ENCODE results near the gene LGALS3BP.

Gene LGALS3BP

DNA sequence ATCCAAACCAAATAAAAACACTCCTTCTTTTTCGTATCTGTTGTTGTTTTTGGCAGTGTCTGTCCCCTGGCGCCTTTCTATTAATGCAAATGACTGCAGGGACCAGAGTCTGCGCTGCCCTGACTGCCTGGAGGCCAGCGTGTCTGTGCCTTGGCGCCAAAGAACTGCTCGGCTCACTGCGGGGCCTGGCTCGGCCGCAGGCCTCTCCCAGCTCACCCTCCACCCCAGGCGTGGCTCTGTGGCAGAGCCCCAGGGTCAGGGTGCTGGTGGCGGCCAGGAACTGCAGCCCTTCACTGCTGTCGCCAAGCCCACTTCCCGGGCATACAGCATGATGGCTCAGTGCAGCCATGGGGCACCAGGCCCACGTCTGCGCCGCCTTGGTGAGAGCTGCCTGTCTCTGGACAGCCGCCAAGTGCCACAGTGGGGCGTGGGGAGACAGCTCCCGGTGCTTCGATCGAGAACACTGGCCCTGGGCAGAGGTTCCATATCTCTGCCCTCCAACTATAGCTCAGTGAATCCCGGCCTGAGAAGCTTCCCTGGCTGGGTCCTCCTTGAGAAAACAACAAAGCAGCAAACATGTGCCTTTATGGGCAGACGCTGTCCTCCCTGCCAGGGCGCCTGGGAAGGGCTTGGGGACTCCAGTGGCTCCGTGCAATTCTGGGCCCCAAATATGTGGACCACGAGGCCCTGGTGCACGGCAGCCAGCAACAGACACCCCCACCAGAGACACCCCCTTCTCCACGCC lies 18.8 kb upstream of the LGALS3BP start:
- DNase-seq: peak in 1 of 2 donors; percentile 35

DNA sequence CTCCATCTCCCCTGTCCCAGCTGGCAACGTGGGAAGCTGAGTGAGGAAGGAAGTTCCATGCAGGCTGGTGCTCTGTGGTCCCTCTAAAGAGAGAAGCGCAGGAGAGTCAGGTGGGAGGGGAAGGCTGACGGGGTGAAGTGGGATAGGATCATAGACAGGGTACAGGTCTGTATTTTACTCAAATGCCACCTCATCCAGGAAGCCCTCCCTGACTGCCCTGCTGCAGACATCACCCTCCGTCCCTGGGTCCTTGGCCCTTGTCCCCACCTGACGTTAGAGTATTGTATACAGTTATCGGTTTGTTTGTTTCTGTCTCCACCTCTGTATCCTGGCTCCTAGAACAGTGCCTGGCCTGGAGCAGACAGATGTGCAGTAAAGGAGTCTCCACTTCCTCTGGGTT lies 18.2 kb upstream of the LGALS3BP start:
- DNase-seq: no peak

DNA sequence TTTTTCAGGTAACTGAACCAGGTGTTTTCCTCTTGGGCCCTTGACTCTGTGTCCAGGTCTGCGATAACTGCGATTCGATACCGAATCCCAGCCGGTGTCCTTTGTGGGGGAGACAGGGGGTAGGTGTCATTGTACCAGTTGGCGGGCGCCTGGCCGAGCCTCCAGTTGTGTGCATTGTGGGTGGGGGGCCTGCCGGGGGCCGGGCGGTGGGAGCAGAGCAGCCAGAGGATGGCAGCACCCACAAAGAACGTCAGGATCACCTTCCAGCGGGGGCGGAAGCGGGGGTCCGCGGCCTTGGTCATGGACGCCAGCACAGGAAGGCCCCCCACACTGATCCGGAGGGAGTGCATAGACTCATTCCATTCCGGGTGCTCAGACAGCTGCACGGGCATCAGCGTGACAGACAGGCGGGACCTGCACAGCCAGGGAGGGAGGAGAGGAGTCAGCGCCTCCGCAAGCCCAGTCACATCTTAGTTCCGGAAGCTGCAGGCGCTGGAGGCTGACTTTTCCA lies 17.6 kb upstream of the LGALS3BP start:
- no peak for DNase-seq

DNA sequence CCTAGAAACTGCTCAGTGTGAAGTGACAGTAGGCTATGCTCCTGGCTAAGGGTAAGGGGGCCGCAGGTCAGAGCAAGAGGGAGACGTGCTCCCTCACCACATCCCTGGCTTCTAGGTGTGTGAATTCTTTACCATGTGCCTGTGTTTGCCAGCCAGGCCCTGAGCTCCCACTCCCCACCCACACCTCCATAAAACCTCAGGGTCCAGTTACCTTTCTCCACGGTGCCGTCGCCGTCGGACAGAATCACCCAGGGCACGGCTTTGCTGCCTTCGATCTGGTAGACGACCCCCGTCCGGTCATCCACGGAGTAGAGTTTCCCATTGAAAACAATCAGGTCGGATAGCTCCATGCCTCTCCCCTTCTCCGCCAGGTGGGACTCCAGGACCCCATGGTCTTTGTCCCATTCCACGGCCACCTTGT lies 17.1 kb upstream of the LGALS3BP start:
- DNase-seq: no peak

DNA sequence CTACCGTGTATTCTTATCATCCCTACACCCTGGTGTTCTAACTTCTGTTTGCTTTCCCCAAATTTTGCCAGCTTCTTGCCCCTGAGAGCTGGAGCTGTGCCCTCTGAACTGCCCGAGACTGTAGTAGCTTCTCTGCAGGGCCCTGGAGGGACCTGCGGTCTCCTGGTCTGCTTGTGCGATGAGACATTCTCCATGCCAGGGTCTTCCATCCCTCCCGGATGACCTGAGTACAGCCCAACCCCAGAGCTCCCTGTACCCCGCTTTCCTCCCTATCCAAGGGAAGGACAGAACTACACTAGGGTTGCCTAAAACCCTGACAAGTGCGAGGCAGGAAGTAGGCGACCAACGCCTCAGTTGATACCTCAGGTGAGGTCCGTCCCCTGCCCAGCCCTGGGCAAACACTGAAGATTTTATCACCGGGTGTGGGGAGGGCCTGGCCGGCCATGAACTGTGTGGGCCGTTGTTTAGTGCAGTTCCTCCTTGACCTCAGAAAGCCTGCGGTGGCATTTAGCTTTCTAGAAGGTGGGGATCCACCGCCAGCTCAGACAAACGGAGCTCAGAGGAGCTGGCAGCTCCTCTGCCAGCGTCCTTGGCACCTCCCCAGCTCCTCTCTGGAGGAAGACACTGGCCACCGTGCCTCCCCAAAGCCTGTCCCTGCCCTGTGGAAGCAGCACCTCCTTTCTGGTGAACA lies 16.2 kb upstream of the LGALS3BP start:
- peak in 1 of 2 donors; percentile 27 for DNase-seq

DNA sequence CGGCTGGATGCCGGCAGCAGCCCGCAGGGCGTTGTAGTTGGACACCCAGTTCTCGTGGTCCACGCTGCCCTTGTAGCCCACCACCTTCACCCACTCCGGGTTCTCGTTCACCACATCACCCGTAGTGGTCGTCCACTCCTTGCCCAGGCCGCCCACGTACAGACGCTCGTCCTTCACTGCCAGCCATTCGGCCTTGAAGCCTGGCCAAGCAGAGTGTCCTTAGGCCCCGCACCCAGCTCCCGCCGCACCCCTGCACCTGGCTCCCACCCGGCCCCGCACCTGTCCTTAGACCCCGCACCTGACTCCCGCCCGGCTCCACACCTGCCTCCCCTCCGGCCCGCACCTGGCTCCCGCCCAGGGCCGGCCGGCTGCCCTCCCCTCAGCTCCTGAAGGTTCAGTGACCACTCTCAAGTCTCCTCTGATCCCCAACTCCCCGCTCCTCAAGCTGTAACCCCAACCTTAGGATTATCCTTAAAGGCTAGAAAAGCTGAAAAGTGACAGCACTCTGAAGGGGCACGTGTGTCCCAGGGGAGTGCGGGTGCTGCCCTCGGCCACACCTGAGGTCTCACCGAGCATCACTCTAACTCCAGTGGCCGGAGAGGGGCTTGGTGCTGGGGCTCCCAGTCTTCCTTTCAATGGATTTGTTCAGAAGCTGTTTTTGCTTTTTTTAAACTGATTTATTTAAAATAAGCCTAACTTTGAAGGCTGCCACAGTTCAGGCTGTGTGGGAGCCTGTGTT lies 15.5 kb upstream of the LGALS3BP start:
- no peak for DNase-seq

DNA sequence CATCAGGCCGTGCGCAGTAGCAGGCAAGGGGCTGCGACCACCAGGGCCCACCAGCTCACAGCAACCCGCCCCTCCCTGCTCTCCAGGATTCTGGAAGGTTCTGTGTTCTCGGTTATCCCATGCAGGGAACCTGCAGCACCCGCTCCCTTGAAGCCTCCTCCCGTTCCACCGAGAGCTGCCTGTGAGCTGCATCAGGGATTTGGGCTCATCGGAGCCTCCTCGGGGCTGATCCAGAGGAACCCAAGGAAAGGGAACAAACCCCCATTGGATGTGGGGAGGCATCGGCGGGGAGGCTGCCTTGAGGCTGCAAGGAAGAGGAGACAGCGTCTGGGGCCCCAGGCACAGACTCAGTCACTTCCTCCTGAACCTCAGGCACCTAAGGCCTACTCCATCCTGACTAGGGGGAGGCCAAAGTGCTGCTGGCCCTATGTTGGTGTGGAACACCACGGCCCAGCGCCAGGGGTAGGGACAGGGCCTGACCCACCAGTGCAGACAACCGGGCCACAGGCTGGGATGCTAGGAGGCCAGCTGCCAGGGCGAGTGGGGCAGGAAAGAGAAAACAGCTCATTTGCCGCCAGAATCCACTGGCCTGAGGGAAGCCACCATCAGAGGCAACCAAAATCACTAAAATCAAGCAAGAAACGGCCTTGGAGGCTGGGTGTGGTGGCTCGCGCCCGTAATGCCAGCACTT lies 14.4 kb upstream of the LGALS3BP start:
- no peak for DNase-seq

DNA sequence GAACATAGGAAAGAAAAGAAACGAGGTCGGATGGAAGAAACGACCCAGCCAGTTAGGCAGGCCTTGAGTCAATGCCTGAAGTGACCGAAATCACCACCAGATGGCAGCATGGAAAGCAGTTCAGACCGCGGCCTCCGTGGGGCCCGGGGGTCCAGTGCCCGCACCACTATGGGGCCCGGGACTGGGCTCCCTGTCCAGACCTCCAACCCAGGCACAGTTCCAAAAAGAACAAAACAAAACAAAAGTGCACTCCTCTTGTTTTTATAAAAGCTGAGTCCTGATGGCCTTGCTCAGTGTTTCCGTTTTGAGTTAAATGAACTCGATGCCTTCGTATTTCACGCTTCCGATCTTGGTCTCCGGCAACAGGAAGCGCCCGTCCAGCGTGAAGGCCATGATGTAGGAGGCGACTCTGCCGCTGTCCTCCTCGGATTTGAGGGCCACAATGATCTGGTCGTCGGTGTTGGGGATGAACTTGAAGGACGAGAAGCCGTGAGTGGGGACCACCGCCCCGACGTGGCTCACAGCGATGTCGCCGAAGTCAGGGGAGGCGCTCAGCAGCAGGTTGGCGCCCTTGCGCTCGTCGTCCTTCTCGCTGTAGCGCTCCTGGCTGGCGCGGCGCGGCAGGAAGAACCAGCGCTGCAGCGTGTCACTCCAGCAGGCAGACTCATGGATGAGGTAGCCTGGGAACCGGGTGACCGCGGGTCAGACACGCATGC lies 13.7 kb upstream of the LGALS3BP start:
- peak; percentile 20 to 28 for DNase-seq

DNA sequence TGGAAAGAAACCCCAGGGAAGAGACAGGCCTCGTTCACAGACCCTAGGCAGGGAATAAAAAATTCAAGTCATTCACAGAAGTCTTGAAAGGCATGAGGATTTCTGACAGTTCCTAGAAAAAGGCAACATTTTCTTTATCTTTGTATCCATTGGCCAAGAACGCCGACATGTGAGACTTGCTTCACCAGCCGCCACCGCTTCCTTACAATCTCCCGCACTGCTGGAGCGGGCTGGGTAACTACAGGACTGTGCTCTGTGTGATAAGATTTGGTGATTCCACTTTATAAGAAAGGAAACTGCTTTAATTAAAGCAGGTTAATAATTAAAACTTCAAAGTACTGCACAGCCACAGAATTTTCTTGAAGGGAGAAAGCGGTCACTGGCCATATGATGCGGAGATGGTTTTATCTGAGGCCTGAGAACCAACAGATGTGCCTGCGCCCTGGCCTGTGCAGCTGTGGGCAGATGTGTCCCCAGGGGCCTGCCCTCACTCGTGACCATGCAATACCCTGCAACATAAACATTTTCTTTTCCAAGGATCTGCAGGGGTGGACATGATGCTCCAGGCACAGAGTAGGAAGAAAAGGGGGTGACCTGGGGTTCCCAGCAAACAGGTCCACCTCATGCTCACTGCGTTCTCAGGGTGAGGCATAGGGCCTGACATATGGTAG lies 13.0 kb upstream of the LGALS3BP start:
- DNase-seq: no peak

DNA sequence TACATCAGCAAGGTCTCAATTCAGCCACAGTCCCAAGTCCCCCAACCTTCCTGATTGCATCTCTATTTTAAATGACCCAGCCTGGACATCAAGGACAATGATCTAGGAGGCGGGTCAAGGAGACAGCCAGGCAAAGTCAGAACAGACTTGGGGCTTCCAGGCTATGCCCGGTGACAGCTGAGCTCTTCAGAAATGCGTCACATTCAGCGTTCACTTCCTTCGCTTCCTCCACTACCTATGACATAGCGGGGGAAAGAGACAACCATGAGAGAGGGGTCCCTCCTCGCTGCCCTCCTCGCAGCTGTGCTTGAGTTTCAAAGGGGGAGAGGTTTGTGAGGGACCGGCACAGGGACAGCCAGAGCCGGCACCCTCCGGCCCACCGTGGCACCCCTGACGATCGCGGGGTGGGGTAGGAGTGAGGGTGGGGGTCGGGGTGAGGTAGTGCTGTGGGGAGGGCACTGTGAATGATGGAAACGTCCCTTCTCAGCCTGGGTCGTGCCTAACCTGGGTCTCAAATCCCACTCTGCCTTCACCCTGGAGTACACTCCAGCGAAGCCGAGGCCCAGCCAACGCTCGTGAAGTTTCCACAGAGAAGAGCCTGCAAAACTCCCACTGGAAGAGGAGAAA lies 12.3 kb upstream of the LGALS3BP start:
- DNase-seq: no peak

DNA sequence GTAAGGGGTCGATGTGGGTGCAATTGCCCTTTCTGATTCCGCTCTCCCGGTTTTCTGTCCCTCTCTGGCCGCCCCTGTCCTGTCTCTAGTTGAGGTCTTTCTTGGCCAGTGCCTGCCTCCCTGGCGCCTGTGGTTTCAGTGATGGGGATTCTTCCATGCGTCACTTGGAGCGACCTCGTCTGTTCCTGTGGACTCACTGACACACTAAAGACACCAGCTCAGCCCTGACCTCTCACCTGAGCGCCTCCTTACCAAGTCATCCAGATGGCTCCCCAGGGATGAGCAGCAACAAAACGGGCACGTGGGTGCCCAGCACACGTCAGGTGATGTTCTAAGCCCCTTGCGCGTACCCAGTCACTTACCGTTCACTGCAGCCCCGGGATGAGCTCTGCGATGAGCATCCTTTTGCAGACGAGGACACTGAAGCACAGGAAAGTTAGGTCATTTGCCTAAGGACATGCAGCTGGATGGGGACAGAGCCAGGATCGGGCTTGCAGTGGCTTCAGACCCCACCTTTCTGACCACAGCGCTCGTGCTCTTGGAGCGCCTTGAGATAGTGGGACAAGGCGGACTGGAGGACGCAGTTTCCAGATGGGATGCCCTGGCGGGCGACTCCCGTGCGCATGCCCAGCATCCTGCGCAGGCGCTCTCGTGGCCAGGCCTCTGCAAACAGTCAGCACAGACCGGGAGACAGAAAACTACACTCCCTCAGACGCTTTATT lies 11.5 kb upstream of the LGALS3BP start:
- DNase-seq: no peak

DNA sequence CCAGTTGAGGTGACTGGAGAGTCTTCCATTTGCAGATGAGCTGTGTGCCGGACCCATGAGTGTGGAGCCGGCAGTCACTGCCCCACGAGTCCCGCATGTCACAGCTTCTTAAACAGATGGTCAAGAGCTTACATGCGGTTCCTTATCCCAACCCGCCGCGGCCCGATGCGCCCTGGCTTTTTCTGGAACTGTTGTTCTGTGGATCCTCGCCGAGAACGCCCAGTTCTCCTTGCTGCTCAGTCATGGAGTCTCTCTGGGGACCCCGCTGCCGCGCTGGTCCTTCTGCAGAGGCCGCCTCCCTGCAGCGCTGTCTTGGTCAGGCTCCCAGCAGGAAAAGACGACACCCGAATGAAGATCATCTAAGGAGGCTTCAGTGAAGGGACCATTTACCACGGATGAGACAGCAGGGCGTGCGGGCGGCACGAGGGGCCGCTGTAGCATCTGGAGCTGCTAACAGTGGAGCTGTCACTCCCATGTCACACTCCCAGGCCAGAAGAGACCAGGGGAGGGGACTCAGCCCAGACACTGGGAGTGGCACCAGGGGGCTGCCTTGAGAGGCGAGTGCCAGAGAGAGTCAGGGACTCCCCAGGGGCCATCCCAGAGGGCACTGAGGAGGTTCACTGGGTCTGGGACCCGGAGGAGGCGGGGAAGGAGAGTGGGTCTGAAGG lies 10.8 kb upstream of the LGALS3BP start:
- DNase-seq: no peak

DNA sequence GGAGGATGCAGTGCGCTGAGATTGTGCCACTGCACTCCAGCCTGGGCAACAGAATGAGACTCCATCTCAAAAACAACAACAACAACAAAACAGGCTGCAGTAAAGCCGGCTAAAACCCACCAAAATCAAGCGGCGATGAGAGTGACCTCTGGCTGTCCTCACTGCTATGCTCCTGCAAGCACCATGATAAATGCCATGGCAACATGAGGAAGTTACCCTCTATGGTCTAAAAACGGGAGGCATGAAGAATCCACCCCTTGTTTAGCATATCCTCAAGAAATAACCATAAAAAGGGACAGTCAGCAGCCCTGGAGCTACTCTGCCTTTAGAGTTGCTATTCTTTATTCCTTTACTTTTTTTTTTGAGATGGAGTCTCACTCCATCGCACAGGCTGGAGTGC lies 8.4 kb upstream of the LGALS3BP start:
- no peak for DNase-seq

DNA sequence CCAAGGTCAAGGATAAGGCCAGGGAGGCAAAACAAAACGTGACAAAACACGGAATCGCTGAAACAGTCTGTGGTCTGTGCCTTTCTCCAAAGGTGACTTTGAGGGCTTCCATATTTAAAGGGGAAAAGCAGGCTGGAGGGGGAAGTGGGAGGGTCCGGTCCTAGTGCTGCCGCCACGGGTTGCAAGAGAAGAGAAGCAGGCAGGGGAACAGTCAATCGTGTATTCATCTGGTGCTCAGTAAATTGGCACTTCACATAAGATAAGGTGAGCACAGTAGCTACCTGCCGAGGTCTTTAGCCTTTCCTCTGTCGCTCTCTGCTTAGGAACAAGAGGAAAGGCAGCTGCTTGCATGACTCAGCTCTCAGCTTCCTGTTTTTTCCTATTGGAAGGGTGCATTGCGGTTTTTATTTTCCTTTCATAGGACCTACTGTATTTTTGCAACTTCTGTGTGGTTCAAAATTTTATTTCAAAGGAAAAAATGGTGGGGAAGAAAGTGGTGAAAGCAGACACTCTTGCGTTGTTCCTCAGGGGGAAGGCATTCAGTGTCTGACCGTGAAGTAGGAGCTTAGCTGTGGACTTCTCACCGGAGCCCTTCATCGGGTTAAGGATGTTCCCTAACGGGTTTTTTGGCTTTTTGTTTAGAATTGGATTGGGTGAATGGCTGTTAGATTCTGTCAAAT lies 7.1 kb upstream of the LGALS3BP start:
- no peak for DNase-seq

DNA sequence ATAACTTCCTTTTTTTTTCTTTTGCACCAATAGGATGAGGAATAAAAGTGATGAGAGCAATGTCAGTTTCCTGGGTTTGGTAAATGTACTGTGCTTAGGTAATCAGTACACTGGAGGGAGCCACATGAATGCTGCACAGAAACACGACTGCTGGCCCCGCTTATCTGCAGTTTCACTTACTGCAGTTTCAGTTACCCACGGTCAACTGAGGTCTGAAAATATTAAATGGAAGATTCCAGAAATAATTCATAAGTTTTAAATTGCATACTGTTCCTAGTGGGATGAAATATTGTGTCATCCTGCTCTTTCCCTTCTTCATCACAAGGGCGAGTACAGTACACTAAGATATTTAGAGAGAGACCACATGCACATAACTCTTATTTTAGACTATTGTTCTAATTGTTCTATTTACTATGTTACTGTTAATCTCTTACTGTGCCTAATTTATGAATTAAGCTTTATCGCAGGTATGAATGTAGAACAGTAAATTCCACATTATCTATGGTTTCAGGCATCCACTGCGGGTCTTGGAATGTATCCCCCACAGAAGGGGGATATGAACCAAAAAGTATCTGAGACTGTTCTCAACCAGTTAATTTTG lies 6.4 kb upstream of the LGALS3BP start:
- peak in 1 of 2 donors; percentile 52 for DNase-seq

DNA sequence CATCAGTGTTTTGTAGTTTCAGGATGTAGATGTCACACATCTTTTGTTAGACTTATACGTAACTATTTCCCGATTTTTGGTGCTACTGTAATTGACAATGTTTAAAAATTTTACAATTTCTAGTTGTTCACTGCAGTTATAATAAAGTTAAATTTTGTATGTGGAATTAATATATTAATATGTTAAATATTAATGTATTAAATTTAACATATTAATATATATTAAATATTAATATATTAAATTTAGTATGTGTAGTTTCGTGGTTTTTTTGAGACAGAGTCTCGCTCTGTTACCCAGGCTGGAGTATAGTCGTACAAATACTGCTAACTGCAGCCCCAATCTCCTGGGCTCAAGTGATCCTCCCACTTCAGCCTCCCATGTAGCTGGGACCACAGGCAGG lies 5.7 kb upstream of the LGALS3BP start:
- DNase-seq: no peak

DNA sequence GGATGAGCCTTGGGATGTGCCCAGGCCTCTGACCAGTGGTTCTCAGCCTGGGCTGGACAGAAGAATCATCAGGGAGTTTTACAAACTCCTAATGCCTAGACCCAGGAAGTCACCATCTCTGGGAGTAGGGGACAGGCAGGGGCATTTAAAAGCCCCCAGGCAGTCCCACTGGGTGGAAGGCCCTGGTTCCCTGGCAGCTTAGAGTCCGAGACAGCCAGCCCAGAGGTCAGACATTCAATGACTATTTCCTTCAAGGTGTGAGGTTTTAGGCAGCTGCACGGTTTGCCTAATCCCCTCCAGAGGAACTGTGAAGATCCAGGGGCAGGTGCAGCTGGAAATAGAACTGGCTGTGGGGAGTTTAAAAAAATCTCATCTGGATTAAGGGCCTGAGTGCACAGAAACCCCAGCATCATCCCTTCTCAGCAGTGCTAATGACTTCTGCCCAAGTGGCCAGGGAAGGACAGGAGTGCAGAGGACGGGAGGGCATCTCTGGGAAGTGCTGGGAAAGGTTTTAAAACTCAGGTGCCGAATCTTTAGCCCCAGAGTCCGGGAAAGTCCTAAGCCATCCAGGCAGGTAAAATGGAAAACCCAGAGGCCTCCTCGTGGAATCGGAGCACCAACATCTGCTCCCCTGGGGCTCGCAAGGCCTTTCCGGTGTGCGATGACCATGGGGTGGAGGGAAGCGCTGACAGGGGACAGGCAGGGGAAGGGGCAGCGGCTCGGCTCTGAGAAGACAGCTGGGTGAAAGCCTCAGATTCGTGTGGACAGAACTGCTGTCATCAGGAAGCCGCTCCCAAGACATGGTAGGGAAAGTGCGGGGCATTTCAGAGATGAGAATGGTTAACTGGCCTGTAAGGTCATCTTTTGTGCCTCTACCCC lies 1.5 kb upstream of the LGALS3BP start:
- DNase-seq: no peak

DNA sequence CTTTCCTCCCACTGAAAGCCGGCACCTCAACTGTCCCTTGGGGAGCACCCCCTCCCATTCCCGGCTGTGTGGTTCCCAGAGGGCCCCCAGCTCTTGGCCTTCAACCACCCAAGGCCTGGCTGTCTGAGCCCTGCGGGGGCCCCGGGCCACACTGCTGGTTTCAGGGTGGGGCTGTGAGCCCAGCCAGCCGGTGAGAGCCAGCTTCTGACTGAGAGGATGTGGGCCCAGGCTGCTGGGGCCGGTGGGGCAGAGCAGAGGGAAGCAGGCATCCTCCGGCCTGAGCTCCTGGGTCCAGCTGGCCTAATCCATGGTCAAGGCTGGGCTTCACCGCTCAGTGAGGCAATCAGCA lies 875 bp upstream of the LGALS3BP start:
- no peak for DNase-seq
